CD1c-positive myeloid dendritic cell (primary cell): ENCODE data around the gene MRTFB.

ENCODE experiments used
- DNase-seq: peaks from one replicate; pipeline ENCODE4 v3.0.0-alpha.2; 2016; ENCODE audit errors: extremely low spot score

The MRTFB gene

DNA sequence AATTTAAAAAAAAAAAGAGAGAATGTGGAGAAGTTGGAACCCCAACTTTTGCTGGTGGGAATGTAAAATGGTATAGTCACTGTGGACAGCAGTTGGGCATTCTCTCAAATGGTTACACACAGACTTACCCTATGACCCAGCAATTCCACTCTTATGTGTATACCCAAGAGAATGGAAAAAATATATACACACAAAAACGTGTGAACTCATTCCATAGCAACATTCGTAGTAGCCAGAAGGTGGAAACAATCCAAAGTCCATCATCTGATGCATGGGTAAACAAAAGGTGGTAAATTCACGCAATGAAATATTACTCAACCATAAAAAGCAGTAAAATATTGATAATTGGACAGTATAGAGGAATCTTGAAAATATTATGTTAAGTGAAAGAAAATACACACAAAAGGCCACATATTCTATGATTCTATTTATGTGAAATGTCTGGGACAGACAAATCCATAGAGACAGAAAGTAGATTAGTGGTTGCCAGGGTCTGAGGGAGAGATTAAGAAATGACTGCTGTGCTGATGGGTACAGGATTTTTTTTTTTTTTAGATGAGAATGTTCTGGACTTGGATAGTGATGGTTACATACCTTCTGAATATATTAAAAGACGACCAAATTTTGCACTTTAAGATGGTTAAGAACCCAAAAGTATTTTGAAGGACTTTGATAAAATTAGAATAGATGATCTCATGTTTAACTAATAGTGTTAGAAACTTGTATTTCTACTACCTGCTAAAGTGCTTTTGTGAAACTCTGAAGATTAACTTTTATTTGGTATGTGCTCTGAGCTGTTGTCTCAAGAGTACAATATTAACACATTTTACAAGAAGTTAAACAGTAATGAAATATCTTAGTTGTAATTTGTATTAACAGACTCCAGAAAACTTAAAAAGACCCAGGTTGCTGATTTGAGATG is 60.9 kb downstream of the MRTFB start:
- no peak for DNase-seq

DNA sequence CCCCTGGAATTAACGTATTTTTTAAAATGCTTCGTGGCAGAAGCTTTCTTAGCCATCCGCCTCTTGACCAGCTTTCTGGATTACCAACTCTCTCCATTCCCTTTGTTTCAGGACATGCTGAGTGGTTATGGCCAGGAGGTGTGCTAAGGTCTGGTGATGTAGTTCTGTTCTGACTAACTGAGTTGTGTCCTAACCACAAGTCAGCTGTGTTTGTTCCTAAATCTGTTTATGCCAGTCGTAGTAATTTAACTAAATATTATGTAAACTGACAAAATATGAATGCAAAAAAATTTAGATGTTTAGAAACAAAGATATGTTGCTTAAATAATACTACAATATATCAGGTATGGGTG is 61.6 kb downstream of the MRTFB start:
- peak; percentile 4 for DNase-seq

DNA sequence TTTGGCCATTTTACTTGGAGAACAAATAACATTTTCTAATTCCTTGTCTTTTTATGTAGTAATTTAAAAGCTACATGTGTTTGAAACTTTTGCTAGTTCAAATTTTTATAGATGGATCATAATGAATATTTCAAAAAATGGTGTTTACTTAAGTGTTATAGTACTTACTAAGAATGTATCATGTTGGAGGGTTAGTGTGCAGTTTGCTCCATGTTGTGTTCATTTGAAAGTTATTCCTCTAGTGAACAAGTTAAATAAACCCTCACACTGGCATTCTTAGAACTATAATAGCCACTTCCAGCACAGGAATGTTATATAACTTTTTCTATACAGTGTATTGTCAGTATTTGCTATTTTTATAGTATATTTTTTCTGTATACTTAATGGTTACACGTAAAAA is 62.8 kb downstream of the MRTFB start:
- no peak for DNase-seq

DNA sequence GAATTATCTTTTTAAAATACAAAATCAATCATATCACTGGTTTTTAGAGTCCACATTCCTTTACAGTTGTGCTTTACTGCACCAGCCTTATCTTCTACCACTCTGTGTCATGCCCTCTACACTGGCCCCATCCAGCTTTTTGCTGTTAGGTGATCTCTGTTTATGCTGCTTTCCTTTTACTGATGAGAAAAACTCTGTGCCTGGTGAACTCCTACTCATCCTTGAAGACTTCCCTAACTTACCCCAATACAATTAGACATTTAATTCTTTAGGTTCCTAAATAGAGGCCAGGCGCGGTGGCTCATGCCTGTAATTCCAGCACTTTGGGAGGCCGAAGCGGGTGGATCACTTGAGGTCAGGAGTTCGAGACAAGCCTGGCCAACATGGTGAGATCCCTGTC is 64.6 kb downstream of the MRTFB start:
- DNase-seq, result no peak

DNA sequence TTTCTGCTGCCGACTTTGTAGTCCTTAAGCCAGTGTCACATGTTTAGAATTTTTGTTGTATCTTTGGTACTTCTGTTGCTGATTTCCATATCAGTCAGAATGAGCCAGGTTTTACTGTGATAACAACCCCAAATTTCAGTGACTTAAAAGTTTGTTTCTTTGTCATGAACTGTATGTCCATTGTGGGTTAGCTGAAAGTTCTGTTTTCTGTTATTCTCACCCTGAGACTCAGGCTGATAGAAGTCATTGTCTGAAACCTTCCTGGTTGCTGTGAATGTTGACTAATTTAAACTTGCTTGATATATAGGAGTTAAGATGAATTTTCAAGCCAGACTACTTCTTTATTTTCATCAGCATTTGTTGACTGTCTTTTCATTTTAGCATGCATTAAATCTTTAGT is 68.8 kb downstream of the MRTFB start:
- DNase-seq, result no peak

DNA sequence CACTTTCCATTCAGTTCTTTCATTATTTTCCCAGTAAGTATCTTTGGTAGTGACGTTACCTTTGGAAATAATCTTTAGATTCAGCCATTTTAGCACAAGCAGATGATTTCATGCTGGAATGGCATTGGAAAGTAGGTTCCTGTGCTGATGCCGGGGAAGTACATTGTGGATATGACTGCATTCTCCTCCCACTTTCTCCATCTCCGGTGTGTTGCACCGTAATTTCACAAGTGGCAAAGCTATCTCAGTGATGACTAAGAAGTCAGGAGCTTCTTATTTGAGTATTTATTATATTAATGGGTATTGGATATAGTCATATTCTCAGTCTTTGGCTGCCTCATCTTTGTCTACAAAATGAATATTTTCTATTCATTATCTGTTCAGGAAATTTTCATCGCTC is 69.8 kb downstream of the MRTFB start:
- no peak for DNase-seq

DNA sequence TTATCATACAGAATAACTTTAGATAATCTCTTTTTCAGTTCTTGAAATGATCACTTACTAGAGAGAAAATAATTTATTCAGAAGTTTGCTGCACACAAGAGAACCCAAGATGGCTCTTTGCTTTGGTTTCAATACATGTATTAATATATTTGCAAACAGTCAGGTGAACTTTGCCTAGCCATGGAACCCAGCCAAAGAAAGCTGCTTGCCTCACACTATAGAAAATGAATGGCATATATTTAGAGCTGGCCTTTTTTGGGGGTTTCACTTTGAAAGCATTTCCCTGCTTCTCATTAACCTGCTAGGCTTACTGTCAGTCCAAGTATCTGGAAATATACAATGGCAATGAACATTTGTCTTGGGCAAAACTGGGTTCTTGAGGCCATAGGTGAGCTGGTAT is 75.3 kb downstream of the MRTFB start:
- DNase-seq, result no peak

DNA sequence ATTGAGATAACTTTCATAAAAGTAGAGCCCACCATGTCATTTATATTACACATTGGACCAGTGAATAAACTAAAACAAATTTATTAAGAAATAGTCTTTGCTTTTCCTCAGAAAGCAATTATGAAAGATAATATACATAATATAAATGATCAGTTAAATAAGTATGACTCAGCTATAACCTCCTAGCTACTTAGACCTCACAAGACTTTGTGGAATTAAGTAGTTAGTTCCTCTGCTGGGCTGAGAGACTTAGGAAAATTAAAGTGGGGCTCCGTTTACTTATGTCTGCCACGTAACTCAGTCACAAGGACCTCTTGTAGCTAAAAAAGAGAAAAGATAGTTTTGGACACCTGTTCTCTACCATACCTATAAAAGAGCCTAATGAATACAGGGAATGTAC is 76.9 kb downstream of the MRTFB start:
- no peak for DNase-seq

DNA sequence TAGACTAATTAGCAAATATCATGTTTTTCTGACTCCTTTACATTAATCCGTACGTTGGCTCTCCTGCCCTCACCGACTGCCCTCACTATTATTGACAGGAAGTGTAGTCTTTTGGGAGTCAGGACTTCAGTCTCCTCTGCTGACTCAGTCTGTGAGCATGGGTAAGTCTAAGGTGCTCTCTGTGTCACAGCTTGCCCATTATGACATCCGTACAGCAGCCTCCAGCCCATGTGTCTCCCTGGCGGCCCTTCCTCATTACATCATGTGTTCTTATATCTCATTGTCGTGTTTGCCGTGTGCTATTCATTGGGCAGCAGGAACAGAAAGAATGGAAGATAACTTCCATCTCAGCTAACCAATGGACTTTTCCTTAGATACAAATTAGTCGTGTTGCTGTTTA is 77.5 kb downstream of the MRTFB start:
- DNase-seq, result no peak

DNA sequence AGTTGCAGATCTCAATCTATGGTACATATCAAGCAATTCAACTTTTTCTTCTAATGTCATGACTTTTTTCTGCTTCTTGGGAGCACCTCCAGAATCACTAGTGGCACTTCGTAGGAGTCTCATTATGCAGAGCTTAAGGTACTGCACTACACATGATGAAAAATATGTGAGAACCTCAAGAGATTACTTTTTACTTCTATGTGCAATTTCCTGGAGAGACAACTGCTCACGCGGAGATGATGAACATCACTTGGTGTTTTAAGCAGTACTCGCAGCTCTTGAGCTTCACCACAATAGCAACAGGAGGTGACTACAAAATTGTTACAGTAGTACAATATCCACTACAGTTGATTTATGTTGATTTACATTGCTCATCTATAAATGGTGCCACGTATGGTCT is 79.7 kb downstream of the MRTFB start:
- DNase-seq, result no peak

DNA sequence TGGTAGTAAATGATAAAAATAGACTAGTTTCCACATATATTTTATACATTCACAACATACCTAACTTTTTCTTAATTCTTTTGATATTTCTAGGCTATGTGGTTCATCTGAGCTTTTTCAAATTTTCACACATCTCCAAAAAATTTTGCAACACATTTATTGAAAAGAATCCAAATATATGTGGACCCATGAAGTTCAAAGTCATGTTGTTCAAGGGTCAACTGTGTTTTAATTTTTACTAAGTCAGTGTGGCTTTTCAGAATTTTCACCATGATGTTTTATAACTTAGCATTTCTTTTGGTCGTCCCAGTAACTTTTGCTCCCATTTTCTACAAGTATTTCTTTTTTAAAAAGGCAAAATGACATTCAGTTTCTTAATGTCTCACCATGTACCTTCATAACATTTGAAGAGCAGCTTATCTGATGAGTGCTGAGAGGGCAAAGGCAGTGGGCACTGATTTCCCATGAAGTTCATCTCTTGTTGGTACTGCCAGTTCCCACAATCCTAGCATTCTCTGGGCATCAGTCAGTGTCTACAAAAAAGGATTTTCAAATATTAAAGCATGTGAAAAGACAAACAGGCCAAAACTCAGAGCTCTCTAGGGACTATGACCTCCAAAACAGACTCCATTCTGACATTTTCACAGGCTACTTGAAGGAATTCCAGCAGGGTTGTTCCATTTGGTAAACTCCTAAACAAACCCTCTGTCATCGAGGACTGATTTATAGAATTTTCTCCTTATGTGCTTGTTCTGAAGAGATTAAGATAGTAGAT is 80.3 kb downstream of the MRTFB start:
- DNase-seq, result no peak

DNA sequence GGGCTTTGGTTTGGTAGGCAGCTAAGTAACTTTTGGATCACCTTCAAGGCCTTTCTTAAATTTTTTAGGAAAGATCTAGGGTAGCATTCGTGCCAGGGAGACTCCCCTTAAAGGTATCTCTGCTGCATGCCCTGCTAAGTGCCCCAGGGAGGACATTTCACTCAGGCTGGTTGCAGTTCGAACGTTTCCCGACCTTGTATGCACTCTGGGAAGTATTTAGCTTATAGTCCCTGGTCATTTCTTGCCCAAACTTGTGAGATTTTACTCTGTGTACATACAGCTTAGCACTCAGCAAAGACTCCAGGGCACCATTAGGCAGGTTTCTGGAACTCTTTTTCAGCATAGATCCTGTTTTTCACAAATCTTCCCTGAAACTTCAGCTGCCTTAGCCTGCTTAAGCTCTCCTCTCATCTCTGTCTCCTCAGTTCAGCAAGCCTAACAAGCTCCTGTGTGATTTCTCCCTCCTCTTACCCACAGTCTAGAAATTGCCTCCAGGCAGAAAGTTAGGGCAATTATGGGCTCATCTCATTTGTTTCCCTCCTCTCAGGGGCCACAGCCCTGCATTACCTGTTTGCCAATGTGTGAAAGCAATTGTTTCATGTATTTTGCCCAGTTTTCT is 84.6 kb downstream of the MRTFB start:
- no peak for DNase-seq

DNA sequence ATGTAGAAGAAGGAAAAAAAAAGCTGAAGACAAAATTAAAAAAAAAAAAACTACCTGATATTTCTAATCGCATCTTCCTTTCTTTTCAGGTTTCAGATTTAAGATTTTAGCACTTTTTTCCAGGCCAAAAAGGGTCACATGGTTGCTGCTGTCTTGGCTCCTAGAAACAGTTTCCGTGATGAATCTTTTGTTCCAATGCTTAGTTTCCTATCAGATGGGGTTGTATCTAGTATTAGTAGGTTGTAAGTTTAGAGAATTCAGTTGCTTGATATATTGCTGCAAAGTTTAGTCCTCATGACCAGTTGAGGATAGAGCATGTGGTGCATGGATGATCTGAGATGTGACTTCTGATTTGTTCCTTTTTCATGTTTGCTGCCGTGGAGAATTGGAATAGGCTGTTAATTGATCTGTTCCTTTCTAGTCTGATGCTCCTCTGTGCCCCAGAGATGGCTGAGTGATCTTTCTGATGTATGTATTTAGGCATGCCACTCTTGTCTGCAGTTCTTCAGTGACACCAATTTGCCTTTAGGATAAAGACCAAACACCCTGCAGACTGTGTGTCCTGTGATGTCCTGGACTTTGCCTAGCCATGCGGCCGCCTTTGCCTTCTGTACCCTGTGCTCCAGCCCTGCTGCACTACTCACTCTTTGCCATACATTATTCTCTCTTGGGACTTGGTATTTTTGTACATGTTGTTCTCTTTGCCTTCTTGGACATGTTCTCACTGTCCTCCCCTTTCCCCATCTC is 94.0 kb downstream of the MRTFB start:
- DNase-seq, result no peak

DNA sequence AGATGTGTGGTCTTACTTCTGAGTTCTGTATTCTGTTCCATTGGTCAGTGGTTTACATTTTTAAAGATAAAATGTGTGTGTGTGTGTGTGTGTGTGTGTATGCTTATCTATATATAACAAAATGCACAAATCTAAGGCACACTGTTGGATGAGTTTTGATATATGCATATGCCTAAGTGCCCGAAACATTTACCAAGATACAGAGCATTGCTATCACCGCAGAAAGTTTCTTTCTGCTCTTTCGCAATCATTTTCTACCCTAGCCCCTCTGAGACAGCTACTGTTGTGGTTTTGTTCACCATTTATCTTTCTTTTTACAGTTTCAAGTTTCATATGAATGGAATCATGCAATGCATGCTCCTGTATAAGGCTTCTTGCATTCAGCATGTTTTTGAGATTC is 97.0 kb downstream of the MRTFB start:
- DNase-seq, result no peak

DNA sequence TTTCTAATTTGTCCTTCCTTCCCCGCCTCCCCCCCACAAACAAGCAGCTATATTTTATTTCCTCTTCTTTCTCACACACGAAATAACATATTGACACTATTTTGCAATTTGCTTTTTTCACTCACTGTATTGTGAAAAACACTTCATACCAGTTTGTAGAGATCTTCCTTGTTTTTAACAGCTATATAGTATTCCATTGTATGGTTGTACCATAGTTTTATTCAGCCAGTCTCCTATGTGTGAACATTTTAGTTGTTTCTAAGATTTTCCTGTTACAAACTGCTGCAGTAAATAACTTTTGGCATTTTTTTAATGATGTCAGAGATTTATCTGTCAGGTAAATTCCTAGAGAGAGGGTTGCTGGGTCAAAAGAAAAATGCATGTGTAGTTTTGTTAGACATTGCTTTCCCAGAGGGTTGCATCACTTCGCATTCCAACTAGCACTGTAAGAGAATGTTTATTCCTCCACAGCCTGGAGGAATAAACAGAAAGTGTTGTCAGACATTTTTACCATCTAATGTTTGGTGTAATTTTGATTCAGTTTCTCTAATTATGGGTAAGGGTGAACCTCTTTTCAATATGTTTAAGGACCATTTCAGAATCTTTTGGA is 101.2 kb downstream of the MRTFB start:
- no peak for DNase-seq

DNA sequence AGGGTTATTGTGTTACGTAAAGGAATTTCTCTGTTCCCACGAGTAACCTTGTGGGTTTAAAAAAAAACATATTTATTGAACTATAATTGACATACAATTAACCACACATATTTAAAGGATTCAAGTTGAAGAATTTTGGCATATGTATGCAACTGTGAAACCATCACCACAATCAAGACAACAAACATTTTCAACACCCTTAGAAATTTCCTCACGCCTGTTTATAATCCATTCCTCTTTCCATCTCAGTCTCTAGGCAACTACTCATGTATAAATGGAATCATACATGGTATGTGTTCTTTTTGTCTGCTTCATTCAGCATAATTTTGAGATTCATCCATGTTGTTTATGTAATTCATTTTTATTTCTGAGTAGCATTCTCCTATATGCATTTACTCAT is 104.0 kb downstream of the MRTFB start:
- DNase-seq, result no peak

DNA sequence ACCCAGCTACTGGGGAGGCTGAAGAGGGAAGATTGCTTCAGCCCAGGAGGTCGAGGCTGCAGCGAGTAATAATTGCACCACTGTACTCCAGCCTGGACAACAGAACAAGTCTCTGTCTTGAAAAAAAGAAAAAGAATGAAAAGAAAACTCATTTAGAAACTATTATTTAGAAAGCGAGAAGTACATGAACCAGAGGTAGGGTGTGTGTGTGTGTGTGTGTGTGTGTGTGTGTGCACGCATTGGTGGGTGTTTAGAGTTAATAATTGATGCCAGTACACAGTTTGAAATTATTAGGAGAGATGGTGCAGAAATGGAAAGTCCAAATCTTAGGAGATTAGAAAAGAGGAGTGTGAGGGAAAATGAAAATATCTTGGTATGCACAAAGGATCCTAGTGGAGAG is 106.6 kb downstream of the MRTFB start:
- DNase-seq, result no peak

DNA sequence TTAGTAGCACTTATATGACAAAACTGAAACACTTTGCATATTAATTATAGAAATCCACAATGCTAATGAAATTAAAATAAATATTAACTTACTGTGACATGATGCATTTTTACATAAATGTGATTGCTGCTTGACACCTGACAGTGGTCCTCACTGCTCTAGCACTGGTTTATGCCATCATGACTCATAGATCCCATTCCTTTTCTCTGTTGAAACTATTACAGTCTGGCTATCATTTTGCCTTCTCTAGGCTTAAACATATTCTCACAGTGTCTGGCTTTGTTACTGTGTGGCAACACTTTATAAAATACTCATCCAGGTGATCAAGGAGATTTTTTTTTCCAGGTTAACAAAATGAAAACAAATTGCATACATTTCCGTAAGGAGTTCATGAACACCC is 108.0 kb downstream of the MRTFB start:
- no peak for DNase-seq

DNA sequence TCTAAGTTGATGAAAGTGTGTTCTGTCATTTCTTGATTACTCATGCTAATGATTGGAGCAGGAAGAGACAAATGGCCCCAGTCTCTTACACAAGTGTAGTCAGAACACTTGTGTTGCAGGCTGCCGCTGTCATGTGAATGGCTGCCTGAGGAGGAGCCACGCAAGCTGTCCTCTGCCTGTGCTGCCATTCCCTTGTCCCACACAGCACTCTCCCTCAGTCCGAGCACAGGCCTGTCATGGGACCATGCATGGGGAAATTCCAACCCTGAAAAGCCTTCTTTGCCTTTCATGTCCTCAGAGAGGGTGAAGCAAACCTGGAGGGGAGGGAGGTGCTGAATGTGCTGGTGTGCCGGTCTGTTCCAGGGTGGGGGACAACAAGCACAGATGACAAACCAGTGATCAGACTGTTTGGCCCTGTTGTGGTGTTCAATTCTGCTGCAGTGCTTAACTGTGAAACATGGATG is 109.4 kb downstream of the MRTFB start:
- DNase-seq, result no peak

DNA sequence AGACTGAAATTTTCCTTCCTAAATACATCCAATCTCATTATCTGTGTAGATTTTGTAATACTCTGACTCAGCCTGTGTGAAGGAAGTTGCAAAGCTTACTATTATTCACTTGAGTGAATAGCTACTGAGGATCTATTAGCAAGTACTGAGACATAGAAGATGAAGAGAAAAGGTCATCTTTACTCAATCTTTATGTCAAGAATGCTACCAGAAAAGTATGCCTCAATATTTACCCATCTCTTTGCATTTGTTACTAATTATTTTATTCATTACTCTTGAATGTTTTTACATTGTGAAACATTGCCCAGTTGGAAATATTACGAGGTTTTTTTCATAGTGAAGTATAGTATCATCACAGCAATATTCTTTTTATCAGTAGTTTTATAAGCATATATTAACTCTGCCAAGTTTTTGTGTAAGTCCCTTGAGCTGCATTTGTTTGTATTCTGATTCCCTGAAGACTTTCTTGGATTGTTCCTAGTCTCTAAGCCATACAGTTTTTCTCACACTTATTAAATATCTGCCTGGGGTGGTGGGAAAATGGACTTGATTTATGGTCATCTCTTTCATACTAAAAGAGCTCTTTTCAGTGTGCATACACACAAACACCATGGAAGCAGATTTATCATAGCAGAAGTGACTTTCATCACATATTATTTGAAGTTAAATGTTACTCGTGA is 110.4 kb downstream of the MRTFB start:
- DNase-seq, result peak; percentile 32

DNA sequence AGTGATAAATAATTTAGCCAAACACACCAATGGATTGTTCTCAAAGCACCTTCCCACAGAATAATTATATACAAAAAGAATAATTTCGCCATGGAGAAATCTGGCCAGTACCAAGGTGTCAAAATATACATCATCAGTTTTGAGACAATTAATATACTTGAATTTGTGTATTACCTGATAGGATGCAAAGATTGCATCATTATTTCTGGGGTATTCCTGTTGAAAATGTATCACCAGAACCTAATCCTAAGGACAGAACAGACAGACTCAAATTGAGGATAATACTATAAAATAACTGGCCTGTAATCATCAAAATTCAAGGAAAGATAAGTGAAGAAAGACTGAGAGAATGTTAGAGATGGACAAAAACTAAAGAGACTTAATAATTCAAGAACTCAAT is 111.9 kb downstream of the MRTFB start:
- DNase-seq, result no peak
